HEK293 (cell line): ENCODE data around the gene SLC39A3.

Experiments used
- BCL11A ChIP-seq: fragments of 450-650 bp; formaldehyde crosslinking; IDR thresholded peaks from 2 replicates; pipeline ENCODE4 v1.5.1; 2016; ENCODE audit warnings: low read depth, missing biosample characterization, missing genetic modification characterization
- GLI2 ChIP-seq: fragments of 450-650 bp; formaldehyde crosslinking; IDR thresholded peaks from 2 replicates; pipeline ENCODE4; 2017; ENCODE audit warnings: missing biosample characterization, missing genetic modification characterization, low read depth, borderline replicate concordance
- HIC1 ChIP-seq: fragments of 450-650 bp; formaldehyde crosslinking; IDR thresholded peaks from 2 replicates; pipeline ENCODE4 v1.5.1; 2016; ENCODE audit warnings: missing biosample characterization, missing genetic modification characterization
- IKZF3 ChIP-seq: fragments of 450-650 bp; IDR thresholded peaks from 2 replicates; pipeline ENCODE4 v1.5.0; 2018; ENCODE audit warnings: missing biosample characterization, mild to moderate bottlenecking, missing genetic modification characterization, moderate library complexity
- INSM2 ChIP-seq: fragments of 450-650 bp; formaldehyde crosslinking; IDR thresholded peaks from 2 replicates; pipeline ENCODE4 v1.5.1; 2016; ENCODE audit warnings: missing biosample characterization, missing genetic modification characterization
- PRDM10 ChIP-seq: fragments of 450-650 bp; formaldehyde crosslinking; IDR thresholded peaks from 2 replicates; pipeline ENCODE4 v1.5.1; 2016; ENCODE audit warnings: missing biosample characterization, missing genetic modification characterization
- REPIN1 ChIP-seq: fragments of 450-650 bp; formaldehyde crosslinking; IDR thresholded peaks from 2 replicates; pipeline ENCODE4 v1.5.1; 2017; ENCODE audit warnings: missing biosample characterization, missing genetic modification characterization, low read depth
- SP3 ChIP-seq: fragments of 450-650 bp; formaldehyde crosslinking; IDR thresholded peaks from 2 replicates; pipeline ENCODE4 v1.5.1; 2016; ENCODE audit warnings: missing biosample characterization, missing genetic modification characterization
- SP7 ChIP-seq: fragments of 450-650 bp; formaldehyde crosslinking; IDR thresholded peaks from 2 replicates; pipeline ENCODE4 v1.5.1; 2016; ENCODE audit warnings: missing biosample characterization, missing genetic modification characterization
- YY1 ChIP-seq: fragments of 450-650 bp; formaldehyde crosslinking; IDR thresholded peaks from 2 replicates; pipeline ENCODE4 v1.5.1; 2018; ENCODE audit warnings: missing biosample characterization, missing genetic modification characterization
- ZBTB20 ChIP-seq: fragments of 450-650 bp; formaldehyde crosslinking; IDR thresholded peaks from 2 replicates; pipeline ENCODE4 v1.5.1; 2016; ENCODE audit warnings: missing biosample characterization, missing genetic modification characterization
- ZBTB6 ChIP-seq: fragments of 450-650 bp; formaldehyde crosslinking; IDR thresholded peaks from 2 replicates; pipeline ENCODE4 v1.5.1; 2017; ENCODE audit warnings: missing biosample characterization, missing genetic modification characterization
- ZNF132 ChIP-seq: fragments of 450-650 bp; formaldehyde crosslinking; IDR thresholded peaks from 2 replicates; pipeline ENCODE4 v1.5.1; 2017; ENCODE audit warnings: missing biosample characterization, missing genetic modification characterization, borderline replicate concordance
- ZNF133 ChIP-seq: fragments of 450-650 bp; formaldehyde crosslinking; IDR thresholded peaks from 2 replicates; pipeline ENCODE4 v1.5.1; 2016; ENCODE audit warnings: missing biosample characterization, missing genetic modification characterization
- ZNF16 ChIP-seq: fragments of 450-650 bp; formaldehyde crosslinking; IDR thresholded peaks from 2 replicates; pipeline ENCODE4 v1.5.1; 2016; ENCODE audit warnings: low read depth, missing biosample characterization, missing genetic modification characterization
- ZNF302 ChIP-seq: fragments of 450-650 bp; formaldehyde crosslinking; IDR thresholded peaks from 2 replicates; pipeline ENCODE4 v1.5.1; 2016; ENCODE audit warnings: missing biosample characterization, missing genetic modification characterization, low read depth
- ZNF510 ChIP-seq: fragments of 450-650 bp; formaldehyde crosslinking; IDR thresholded peaks from 2 replicates; pipeline ENCODE4 v1.5.1; 2018; ENCODE audit warnings: mild to moderate bottlenecking, missing genetic modification characterization, missing biosample characterization; ENCODE audit not compliant: insufficient replicate concordance
- ZNF518A ChIP-seq: fragments of 450-650 bp; formaldehyde crosslinking; conservative IDR thresholded peaks from 2 replicates; pipeline ENCODE4 v1.5.1; 2016; ENCODE audit warnings: low read depth, missing biosample characterization, missing genetic modification characterization
- ZNF544 ChIP-seq: fragments of 450-650 bp; formaldehyde crosslinking; IDR thresholded peaks from 2 replicates; pipeline ENCODE4 v1.5.0; 2017; ENCODE audit warnings: missing biosample characterization, missing genetic modification characterization
- ZNF571 ChIP-seq: fragments of 450-650 bp; formaldehyde crosslinking; IDR thresholded peaks from 2 replicates; pipeline ENCODE4 v1.5.0; 2017; ENCODE audit warnings: missing biosample characterization, missing genetic modification characterization
- ZNF600 ChIP-seq: fragments of 450-650 bp; formaldehyde crosslinking; IDR thresholded peaks from 2 replicates; pipeline ENCODE4 v1.5.1; 2016; ENCODE audit warnings: missing biosample characterization, missing genetic modification characterization
- ZNF704 ChIP-seq: fragments of 450-650 bp; formaldehyde crosslinking; IDR thresholded peaks from 2 replicates; pipeline ENCODE4 v1.5.1; 2016; ENCODE audit warnings: missing biosample characterization, missing genetic modification characterization
- ZSCAN30 ChIP-seq: fragments of 450-650 bp; IDR thresholded peaks from 2 replicates; pipeline ENCODE4 v1.5.1; 2018; ENCODE audit warnings: missing biosample characterization, mild to moderate bottlenecking, missing genetic modification characterization, moderate library complexity
- ZXDB ChIP-seq: fragments of 450-650 bp; formaldehyde crosslinking; IDR thresholded peaks from 2 replicates; pipeline ENCODE4 v1.5.1; 2016; ENCODE audit warnings: missing biosample characterization, missing genetic modification characterization

Gene SLC39A3

GRCh38 chr19:2739602-2740313 lies at the start of gene SLC39A3 (continued):
- TF ChIP-seq BCL11A (no peak), ZNF16 (tag by site-specific recombination) (no peak), SP3 (tag by site-specific recombination) (peak; percentile 81), ZNF704 (tag by site-specific recombination) (peak; percentile 89), ZNF132 (tag by site-specific recombination) (no peak), ZNF510 (no peak), ZBTB6 (tag by site-specific recombination) (peak; percentile 67; the same call in 1 of the 2 replicates), INSM2 (tag by site-specific recombination) (peak; percentile 83), ZSCAN30 (tag by site-specific recombination) (peak; percentile 99), SP7 (tag by site-specific recombination) (peak; percentile 89), YY1 (tag by site-specific recombination) (peak; percentile 74), ZNF544 (tag by site-specific recombination) (no peak), ZNF133 (no peak), PRDM10 (tag by site-specific recombination) (0 out of 2 replicates have a peak, but pooled peaks have one; percentile 22), ZNF571 (tag by site-specific recombination) (no peak), ZNF518A (tag by site-specific recombination) (peak; percentile 87), ZXDB (peak; percentile 100), ZNF302 (tag by site-specific recombination) (no peak), ZNF600 (tag by site-specific recombination) (no peak), ZBTB20 (tag by site-specific recombination) (peak; percentile 43; the same call in 1 of the 2 replicates), REPIN1 (tag by site-specific recombination) (0 out of 2 replicates have a peak, but pooled peaks have one; percentile 38), HIC1 (0 out of 2 replicates have a peak, but pooled peaks have one; percentile 26), GLI2 (no peak), IKZF3 (tag by site-specific recombination) (peak; percentile 94)
